BJ (cell line): Measurements from ENCODE around the gene WDFY3. TPM values are rescaled to one million over a fixed set of nuclear protein-coding genes. Genes with fewer than 3 reads are reported as not detected.

Experiments
- CTCF ChIA-PET: fragments of 350-600 bp; formaldehyde crosslinking; extraction: SDS; loops from one replicate; lab custom pipeline; 2021; ENCODE audit warnings: antibody characterized with exemption, inconsistent platforms; lab: Yijun Ruan, JAX
- POLR2A ChIA-PET: fragments of 300-600 bp; sonication (Branson Sonifier 250); formaldehyde crosslinking; extraction: SDS; loops from one replicate; lab custom pipeline; 2021; ENCODE audit warnings: antibody characterized with exemption; lab: Charles Lee
- DNase-seq: peaks from one replicate; pipeline ENCODE4 v3.0.0-alpha.2; 2011; ENCODE audit warnings: low read depth
- H3K27me3 ChIP-seq: 2 replicates; pipeline ENCODE4 v1.6.0; 2011; ENCODE audit warnings: low read length; ENCODE audit not compliant: control insufficient read depth, insufficient read depth
- H3K36me3 ChIP-seq: 2 replicates; pipeline ENCODE4 v1.5.1; 2011; ENCODE audit warnings: low read length; ENCODE audit not compliant: control insufficient read depth, insufficient read depth
- H3K4me3 ChIP-seq: 2 replicates; pipeline ENCODE4 v1.5.1; 2011; ENCODE audit warnings: low read depth, mild to moderate bottlenecking, control low read depth, low read length
- CTCF ChIP-seq: IDR thresholded peaks from 2 replicates; pipeline ENCODE4 v1.5.1; 2011; ENCODE audit warnings: low read depth, mild to moderate bottlenecking, control low read depth, inconsistent platforms, low read length, moderate library complexity; ENCODE audit not compliant: insufficient read depth
- polyA plus RNA-seq: library from polyadenylated mRNA; depleted of rRNA; stranded (reverse); fragments of >200 nt; gene quantifications from 2 replicates; pipeline ENCODE4 v1.2.3, GENCODE V29; 2011

Gene WDFY3
- polyA plus RNA-seq, 1 experiment, result 28.8 TPM

- POLR2A ChIA-PET, result interaction anchor here (0.6 kb wide), 1 partner anchor 117 kb away, joined by 3 read pairs; no protein-coding TSS in a partner anchor
These were observed 117.3 kb downstream of the WDFY3 start for GRCh38 chr4:84849051-84849640.

GRCh38 chr4:84848432-84848831 is 118.1 kb downstream of the WDFY3 start:
- no peak for TF ChIP-seq CTCF
- POLR2A ChIA-PET, result no interaction called here
- CTCF ChIA-PET, result interaction anchor here (1.1 to 1.3 kb wide), 2 partner anchors 8 to 21 kb away, joined by 3 to 4 read pairs; no protein-coding TSS in a partner anchor

More at GRCh38 chr4:84849051-84849640, 117.3 kb downstream of the WDFY3 start:
- DNase-seq, result no peak
- CTCF ChIA-PET, result interaction anchor here (1.1 to 1.3 kb wide), 2 partner anchors 9 to 22 kb away, joined by 3 to 4 read pairs; no protein-coding TSS in a partner anchor
- Histone ChIP-seq H3K4me3 (no peak overlapping the region), H3K27me3 (no peaks in the 10 kb centered on the region), H3K36me3 (peaks cover 1% of the 10 kb centered on the region)
- TF ChIP-seq CTCF, result no peak

GRCh38 chr4:84847978-84848377 is 118.5 kb downstream of the WDFY3 start:
- Histone ChIP-seq H3K36me3 (peaks cover 1% of the 10 kb centered on the region), H3K4me3 (no peak overlapping the region), H3K27me3 (no peaks in the 10 kb centered on the region)
- TF ChIP-seq CTCF, result no peak
- no peak for DNase-seq
- ChIA-PET CTCF (no interaction called here), POLR2A (no interaction called here)

More at GRCh38 chr4:84848432-84848831, 118.1 kb downstream of the WDFY3 start:
- H3K4me3 ChIP-seq, result no peak overlapping the region
- DNase-seq, result no peak
- H3K27me3 ChIP-seq, result no peaks in the 10 kb centered on the region
- H3K36me3 ChIP-seq, result peaks cover 1% of the 10 kb centered on the region

GRCh38 chr4:84846985-84847384 is 119.5 kb downstream of the WDFY3 start:
- Histone ChIP-seq H3K27me3 (no peaks in the 10 kb centered on the region), H3K36me3 (peaks cover 1% of the 10 kb centered on the region), H3K4me3 (no peak overlapping the region)
- CTCF ChIA-PET, result no interaction called here
- POLR2A ChIA-PET, result no interaction called here
- TF ChIP-seq CTCF, result no peak
- no peak for DNase-seq

- Histone ChIP-seq H3K27me3 (no peaks in the 10 kb centered on the region), H3K4me3 (no peak overlapping the region), H3K36me3 (peaks cover 2% of the 10 kb centered on the region; the same call in 1 of the 2 replicates)
- ChIA-PET POLR2A (no interaction called here), CTCF (interaction anchor here (1.6 kb wide), 1 partner anchor 7 kb away, joined by 4 read pairs; no protein-coding TSS in a partner anchor)
- DNase-seq, result no peak
- no peak for TF ChIP-seq CTCF
These were observed 125.1 kb downstream of the WDFY3 start for GRCh38 chr4:84841435-84841834.
